ENCODE results near the gene SPTBN5.

DNA sequence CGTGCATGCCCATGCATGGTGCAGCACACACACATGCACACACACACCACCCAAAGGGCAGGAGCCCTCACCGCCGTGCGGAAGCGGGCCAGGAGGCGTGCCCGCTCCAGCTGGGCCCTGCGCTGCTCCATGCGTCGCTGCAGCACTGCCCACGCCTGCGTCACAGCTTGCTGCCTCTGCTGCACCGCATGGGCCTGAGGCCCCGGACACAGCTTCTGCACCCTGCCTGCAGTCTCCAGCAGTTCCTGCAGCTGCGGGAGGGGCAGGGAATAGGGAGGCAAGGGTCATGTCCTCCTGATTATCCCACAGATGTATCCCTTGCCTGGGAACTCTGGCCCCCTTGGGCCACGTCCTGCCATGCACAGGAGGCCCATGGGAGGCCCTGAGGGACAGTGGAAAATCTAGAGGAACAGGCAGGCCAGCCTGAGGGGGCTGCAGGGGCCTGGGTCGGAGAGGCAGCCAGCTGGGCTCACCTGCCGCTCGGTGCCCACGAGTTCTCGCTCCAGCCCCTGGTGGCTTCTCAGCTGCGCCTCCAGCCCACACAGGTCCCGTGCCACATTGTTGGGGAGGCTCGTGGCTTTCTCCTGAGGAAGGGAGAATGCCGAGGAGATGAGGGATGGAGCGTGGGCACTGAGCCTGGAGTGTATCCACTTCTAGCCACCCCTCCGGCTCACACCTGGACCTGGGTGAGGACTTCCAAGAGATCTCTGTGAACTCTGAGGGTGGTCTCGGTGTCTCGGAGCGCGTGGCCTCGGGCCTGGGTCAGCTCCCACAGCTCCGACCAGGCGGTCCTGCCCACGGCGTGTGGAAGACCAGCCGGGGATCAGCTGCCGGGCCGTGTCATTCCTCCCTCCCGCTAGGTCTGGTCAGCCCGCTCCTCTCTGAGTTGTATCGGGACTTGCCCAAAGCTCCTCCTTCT lies 23.8 kb downstream of the SPTBN5 start:
- TF ChIP-seq, protein P1, sequence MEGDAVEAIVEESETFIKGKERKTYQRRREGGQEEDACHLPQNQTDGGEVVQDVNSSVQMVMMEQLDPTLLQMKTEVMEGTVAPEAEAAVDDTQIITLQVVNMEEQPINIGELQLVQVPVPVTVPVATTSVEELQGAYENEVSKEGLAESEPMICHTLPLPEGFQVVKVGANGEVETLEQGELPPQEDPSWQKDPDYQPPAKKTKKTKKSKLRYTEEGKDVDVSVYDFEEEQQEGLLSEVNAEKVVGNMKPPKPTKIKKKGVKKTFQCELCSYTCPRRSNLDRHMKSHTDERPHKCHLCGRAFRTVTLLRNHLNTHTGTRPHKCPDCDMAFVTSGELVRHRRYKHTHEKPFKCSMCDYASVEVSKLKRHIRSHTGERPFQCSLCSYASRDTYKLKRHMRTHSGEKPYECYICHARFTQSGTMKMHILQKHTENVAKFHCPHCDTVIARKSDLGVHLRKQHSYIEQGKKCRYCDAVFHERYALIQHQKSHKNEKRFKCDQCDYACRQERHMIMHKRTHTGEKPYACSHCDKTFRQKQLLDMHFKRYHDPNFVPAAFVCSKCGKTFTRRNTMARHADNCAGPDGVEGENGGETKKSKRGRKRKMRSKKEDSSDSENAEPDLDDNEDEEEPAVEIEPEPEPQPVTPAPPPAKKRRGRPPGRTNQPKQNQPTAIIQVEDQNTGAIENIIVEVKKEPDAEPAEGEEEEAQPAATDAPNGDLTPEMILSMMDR (IDR thresholded peaks at IDR 0.05) = no peak
- TF ChIP-seq ZFX (IDR thresholded peaks at IDR 0.05; ENCODE audit: borderline replicate concordance) = no peak
